GM21360 (cell line): ENCODE data around the gene MAIP1.

Source experiments
- ATAC-seq: cut with Tn5 transposase; IDR thresholded peaks from one replicate; pipeline ENCODE4 v1.9.1; 2021; ENCODE audit warnings: mild to moderate bottlenecking, moderate library complexity; ENCODE audit not compliant: unreplicated experiment

The MAIP1 gene

GRCh38 chr2:199987586-199987985, 32.2 kb downstream of the MAIP1 start:
- ATAC-seq, result no peak

- no peak for ATAC-seq
Measured at GRCh38 chr2:199988151-199988550, 32.8 kb downstream of the MAIP1 start.

DNA sequence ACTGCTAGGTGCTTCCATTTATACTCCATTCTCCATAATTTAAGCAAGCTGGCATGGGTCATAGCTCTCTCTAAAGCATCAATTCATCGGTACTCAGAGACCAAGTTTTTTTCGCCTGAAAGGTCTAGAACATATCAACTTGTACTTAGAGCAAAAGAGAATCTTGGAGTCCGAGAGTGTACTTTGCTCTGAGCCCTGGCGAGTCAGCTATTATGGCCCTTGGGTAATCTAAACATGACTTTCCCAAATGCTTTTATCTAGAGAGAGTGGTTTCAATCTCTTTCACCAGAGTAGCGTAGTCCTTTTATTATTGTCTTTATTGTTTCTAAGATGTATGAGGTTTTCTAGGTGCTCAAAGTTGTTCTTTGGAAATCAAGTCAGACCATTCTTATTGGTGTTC, 34.4 kb downstream of the MAIP1 start:
- no peak for ATAC-seq

GRCh38 chr2:199991691-199992090, 36.3 kb downstream of the MAIP1 start:
- no peak for ATAC-seq

GRCh38 chr2:199992296-199992695, 36.9 kb downstream of the MAIP1 start:
- ATAC-seq, result no peak

- no peak for ATAC-seq
Measured at GRCh38 chr2:199994371-199994770, 39.0 kb downstream of the MAIP1 start.

GRCh38 chr2:199994896-199995295, 39.5 kb downstream of the MAIP1 start:
- ATAC-seq, result no peak

DNA sequence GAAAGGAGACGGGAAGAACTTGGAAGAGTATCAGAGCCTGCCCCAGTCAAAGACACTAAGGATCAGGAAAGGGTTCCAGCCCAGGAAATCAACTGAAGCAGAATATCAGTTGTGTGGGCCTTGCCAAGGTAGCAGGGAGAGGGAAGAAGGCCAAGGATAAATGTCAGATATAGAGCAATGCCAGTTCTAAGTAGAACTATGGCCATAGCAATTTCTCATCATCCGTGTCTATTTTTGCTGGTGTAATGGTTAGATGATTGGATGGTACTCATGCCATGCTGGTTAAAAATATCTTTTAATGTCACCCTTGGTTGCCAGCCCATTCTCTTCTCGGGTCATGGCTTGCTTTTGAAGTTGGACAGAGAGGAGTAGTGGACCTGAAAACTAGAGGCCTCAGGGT, 41.9 kb downstream of the MAIP1 start:
- no peak for ATAC-seq

DNA sequence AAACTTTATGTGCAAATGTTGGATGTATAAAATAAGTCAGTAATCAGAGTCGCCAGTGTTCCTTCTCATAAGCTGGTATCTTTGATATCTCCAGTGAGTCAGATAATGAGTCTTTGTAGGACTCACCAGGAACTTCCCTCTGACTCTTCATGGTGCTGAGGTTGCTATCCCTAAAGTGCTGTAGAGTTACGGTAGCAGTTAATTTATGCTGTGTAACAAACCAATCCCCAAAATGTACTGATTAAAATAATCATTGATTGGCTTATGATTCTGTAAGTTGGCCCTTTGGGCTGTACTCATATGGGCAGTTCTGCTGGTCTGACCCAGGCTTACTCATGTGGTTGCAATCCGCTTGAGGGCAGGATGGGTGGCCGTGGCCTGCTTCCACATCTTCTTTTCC, 43.8 kb downstream of the MAIP1 start:
- ATAC-seq, result no peak

- no peak for ATAC-seq
Measured at GRCh38 chr2:200000444-200001163, 45.2 kb downstream of the MAIP1 start.

GRCh38 chr2:200003444-200003843, 48.1 kb downstream of the MAIP1 start:
- ATAC-seq, result no peak

DNA sequence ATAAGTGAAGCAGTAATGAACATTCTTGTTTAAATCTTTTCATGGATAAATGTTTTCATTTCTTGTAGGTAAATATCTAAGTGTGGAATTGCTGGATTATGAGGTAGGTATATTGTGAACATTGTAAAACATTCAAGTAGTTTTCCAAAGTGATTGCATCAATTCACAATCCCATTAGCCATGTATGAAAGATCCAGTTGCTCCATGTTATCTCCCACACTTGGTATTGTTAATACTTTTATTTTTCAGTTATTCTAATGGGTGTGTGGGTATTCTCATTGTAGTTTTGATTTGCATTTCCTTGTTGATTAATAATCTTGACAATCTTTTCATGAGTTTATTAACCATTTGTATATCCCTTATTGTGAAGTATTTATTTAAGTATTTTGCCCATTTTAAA, 50.3 kb downstream of the MAIP1 start:
- no peak for ATAC-seq

DNA sequence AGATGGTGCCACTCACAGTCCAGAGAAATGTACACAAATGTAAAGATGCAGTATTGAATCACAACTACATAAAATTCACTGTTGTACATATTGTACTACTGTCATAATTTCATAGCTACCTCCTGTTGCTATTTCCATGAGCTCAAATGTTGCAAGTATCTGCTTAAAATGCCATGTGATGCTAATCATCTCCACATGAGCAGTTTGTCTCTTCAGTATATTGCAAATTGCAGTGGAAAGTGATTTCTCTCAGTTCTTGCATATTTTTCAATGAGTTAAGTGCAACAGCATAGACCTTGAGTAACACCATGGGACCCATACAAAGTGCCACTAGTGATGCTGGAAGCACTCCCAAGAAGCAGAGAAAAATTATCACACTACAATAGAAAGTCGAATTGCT, 51.9 kb downstream of the MAIP1 start:
- no peak for ATAC-seq

- ATAC-seq, result no peak
Measured at GRCh38 chr2:200012401-200012800, 57.0 kb downstream of the MAIP1 start.
